Non-pigmented ciliary epithelial cell (primary cell): ENCODE data around the gene TRIM54.
"Not testable (repeated sequence)": the region's sequence is repeated elsewhere in the genome, so short reads cannot be mapped to it uniquely, and the experiment has no call there.

Experiments
- DNase-seq: peaks from one replicate; pipeline ENCODE4 v3.0.0-alpha.2; 2010; ENCODE audit warnings: low read depth

TRIM54 gene

GRCh38 chr2:27258051-27258450 lies 24.2 kb upstream of the TRIM54 start:
- DNase-seq, result no peak

GRCh38 chr2:27261241-27261925 lies 20.8 kb upstream of the TRIM54 start:
- no peak for DNase-seq

GRCh38 chr2:27261926-27262298 lies 20.3 kb upstream of the TRIM54 start:
- DNase-seq, result no peak

DNA sequence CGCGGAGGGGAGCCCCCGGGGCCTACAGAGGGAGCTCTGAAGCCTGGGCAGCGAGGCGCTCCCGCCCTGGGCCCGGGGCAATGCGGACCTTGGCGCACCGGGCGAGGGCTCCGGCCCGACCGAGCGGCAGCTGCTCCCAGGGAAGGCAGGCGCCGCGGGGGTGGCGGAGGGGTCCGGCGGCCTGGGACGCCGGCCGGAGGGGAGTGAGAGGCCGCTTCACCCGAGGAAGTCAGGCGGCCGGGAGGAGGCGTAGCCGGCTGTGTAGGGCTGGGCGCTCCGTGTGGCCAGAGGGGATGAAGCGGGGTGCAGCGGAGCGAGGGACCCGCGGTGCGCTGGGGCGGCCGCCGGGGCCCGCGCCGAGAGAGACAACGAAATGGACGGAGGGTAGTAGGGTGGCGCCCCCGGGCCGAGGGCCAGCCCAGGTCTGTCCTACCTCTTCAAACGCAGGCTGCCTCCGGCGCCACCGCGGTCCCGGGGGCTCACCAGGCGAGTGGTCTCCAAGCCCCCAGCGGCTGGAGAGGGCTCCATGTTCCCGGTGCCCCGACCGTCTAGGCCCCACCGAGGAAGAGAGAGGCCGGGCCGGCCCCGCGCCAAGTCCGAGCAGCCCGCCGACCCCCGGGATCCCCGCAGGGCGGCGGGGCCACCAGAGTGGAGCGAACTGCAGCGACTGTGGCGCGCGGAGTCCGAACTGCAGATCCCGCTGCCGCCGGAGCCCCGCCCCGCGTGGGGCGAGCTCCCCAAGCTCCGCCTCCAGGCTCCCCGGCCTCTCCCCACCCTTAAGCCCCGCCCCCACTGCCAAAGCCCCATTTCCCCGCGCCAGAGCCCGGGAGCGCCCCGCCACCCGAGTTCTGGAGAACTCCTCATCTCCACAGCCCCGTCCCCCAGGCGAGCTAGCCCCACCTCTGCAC lies 19.6 kb upstream of the TRIM54 start, which contains the start of gene SLC30A3:
Gene SLC30A3, minus strand, starts transcription at position 669 of the 908 bp plus-strand sequence. Its CDS starts 141 bp downstream, at position 528.
- DNase-seq, result no peak

GRCh38 chr2:27263287-27264252 lies 18.7 kb upstream of the TRIM54 start:
- no peak for DNase-seq

DNA sequence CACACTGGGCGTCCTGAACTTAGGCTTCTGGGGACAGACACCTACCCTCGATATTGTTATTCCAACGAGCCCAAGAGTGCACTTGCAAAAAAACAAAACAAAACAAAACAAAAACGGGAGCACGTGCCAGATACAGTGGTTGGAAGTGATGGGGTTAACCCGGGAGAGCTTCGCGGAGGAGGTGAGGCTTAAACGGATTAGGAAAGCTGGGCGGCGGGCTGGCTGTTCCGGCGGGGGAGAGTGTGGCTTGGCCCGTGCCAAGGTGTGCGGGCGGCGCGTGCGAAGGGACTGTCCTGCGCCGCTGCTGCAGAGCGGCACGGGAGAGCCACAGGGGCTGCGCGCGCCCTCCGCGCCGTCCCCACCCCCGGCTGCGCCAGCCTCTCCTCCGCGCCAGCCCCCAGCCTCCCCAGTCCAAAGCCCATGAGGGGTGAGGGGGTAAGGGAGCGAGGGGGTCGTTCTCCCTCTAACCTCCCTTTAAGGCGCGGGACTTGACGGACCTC lies 17.9 kb upstream of the TRIM54 start:
- DNase-seq, result no peak

GRCh38 chr2:27264753-27265535 lies 17.3 kb upstream of the TRIM54 start:
- DNase-seq, result no peak

DNA sequence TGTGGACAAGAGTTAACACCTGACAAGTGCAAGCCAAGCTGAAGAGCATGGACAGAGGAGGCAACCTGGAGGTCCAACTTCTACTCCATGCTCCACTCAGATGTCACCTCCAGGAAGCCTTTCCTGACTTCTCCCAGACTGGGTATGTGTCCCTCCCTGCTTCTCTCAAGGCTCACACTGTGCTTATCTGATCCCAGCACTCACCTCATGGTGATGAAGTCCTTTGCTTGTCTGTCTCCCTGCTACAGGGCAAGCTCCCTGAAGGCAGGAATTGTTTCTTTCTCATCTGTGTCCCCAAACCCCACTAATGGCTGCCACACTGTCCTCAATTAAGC lies 16.7 kb upstream of the TRIM54 start:
- no peak for DNase-seq

DNA sequence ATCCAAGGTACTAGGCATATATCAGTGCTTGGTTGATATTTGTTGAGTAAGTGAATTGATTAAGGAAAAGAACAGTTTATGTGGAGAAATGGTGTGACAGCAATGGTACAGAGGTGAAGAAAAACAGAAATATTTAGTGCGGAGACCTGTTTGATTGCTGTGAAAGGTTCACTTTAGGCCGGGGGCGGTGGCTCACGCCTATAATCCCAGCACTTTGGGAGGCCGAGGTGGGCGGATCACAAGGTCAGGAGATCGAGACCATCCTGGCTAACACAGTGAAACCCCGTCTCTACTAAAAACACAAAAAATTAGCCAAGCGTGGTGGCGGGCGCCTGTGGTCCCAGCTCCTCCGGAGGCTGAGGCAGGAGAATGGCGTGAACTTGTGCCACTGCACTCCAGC lies 13.9 kb upstream of the TRIM54 start:
- DNase-seq, result not testable (repeated sequence)

GRCh38 chr2:27270131-27270530 lies 12.1 kb upstream of the TRIM54 start:
- DNase-seq, result no peak

DNA sequence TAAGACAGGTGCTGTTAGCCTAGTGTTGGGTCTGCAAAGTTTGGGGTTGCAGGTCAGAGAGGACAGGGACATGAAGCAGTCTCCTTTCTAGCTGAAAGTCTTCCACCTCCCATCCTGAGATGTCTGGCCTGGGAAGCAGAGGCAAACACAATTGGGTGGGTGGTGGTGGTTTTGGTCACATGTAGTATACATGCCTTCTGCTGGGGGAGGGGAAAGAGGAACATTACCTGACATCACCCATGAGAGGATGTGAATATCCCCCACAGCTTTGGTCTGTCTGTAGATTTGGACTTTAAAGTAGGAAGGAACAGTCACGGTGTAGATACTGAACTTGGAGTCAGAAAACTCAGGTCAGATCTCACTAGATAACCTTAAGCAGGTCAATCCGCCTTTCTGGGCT lies 11.6 kb upstream of the TRIM54 start:
- DNase-seq, result no peak

DNA sequence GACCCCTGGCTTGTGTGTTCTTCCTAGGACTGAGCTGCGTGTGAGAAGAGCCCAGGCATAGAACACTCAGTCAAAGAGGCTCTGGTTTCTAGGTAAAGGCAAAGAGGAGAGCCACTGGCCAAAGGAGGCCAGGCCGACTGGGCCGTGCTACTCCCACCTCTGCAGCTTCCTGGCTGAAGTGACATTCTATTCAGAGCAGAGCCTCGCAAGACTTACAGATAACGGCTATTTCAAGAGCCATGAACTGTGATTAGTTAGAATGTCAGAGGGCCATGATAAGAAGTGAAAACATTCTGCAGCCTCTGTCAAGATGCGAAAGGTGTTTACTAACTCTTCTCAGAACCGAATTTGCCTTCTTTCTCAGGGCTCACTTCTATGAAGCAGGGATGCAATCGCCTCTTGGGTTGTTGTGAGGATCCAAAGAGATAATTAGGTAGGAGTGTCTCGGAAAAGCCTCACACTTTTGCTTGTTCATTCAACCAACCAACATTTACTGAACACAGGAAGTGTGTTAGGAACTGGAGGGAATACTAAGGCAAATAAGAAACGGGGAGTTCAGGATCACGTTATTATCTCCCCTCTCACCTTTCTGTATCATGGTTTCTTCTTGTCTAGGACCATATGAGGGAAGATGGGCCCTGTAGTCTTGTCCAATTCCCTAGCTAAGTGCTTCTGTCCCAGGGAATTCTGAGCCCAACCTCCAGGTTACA lies 10.4 kb upstream of the TRIM54 start:
- no peak for DNase-seq

- DNase-seq, result not testable (repeated sequence)
Measured at GRCh38 chr2:27272537-27273522, 9.4 kb upstream of the TRIM54 start.

DNA sequence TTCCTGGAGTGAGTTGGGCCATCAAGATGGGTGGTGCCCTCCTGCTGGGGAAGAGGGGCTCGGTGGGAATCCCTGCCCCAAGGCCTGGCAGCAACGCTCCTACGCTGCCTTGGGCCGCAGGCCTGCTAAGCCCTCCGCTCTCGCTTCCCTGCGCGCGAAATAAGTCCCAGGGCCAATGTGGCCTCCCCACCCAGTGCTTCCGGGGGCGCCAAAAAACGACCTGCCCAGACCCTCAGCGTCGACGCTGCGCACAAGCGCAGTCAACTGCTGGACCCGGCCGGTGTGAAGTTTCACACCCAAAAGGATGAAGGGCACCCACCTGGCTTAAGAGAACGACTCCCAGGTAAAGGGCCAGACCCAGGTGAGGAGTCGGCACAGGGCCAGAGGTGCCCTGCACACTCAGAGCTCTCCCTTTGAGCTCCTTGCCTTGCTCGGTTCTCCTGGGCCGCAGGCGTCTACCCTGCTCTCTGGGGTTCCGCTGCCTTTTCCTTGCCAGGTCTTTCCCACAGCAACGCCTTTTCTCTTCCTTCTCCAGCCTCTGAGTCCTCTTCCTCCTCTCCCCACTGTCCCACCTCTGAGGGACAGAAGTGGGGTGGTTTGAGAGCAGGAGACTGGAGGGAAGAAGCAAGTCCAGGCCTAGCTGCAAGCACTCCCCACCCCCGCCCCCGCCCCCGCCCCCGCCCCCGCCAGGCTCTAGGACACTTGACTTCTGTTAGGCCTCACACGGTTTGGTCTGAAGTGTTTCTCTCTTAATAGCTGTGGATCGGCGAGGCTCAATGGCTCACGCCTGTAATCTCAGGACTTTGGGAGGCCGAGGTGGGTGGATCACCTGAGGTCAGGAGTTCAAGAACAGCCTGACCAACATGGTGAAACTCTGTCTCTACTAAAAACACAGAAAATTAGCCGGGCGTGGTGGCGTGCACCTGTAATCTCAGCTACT lies 6.7 kb upstream of the TRIM54 start, which contains the start of gene DNAJC5G:
Gene DNAJC5G, plus strand, starts transcription at position 223 of the 940 bp plus-strand sequence. CDS start 1,296 bp downstream, outside the sequence.
- DNase-seq, result no peak

DNA sequence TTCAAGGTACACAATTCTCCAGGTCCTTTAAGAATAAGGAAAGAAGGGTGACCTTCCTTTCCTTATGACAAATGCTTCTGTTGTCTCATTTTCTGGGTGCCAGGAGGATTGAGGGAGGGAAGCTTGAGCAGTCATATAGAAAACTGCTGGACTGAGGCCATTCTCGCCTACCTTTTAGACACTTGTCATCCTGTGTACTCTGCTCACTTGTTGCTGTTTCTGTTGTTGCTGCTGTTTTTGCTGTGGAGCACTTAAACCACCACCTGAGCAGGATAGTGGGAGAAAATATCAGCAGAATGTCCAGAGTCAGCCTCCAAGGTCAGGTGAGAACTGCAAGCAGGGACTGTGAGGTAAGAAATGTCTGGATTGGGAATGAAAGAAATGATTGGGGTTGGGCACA lies 4.2 kb upstream of the TRIM54 start:
- DNase-seq, result no peak

- DNase-seq, result no peak
Measured at GRCh38 chr2:27280826-27281225, 1.4 kb upstream of the TRIM54 start.

DNA sequence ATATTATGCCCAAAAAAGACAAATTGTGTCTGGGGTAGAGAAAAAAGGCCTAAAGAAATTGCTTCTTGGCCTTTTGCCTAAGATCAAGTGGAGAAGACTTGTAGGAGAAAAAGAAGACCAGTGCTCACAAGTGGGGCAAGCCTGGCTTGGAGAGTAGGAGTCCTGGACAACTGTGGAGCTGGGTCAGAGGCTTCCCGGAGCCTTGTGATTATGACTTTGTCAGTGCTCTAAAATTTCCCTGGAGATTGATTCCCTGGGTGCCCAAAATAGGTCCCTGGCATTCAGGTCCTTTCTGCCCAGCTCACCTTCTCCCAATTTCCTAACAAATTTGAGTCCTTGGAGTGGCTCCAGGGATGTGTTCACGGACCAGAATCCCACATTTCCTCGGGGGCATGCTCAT lies 787 bp upstream of the TRIM54 start:
- no peak for DNase-seq

DNA sequence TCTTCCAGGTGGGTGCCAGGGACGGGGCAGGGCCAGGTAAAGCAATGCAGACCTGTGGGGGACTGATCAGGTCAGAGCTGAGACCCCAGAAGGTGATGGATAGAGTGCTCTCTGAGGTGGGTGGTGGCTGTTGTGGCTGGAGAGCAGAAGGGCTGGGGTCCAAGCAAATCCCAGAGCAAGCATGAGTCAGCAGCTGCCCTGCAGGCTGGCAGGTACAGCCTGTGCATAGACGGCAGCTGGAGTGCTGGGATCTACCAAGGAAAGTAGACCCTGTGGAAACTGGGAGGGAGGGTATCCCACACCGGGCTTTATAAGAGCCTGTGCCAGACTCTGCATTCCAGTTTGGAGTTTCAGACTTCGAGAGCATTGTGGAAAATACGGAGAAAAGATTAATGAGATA lies 663 bp downstream of the TRIM54 start:
- no peak for DNase-seq
